K562 (cell line): ENCODE measurements around the gene MPI. TPM values are rescaled to one million over a fixed set of nuclear protein-coding genes. Genes with fewer than 3 reads are reported as not detected.

Source experiments
- CHD2 ChIP-seq: IDR thresholded peaks from 2 replicates; pipeline ENCODE4 v1.6.1; 2011; ENCODE audit warnings: low read depth, low read length
- ETV6 ChIP-seq, 3 experiments: fragments of 150-350 bp in 1 of 3; sonication (generic) in 1 of 3; formaldehyde crosslinking in 1 of 3; IDR thresholded peaks; 2 replicates each; pipeline versions ENCODE4 v1.6.1 to v1.8.0; 2014 to 2022; ENCODE audit warnings: borderline replicate concordance in 2 of 3, low read depth in 2 of 3, antibody characterized with exemption in 1 of 3, low read length in 1 of 3, mild to moderate bottlenecking in 1 of 3, missing genetic modification reagents in 1 of 3
- ZBTB7A ChIP-seq: IDR thresholded peaks from 2 replicates; pipeline ENCODE4 v1.6.1; 2011; ENCODE audit warnings: low read depth, mild to moderate bottlenecking, low read length, moderate library complexity, borderline replicate concordance; ENCODE audit not compliant: control insufficient read depth
- ZEB2 ChIP-seq: fragments of 450-650 bp; IDR thresholded peaks from 2 replicates; pipeline ENCODE4 v1.6.1; 2016
- ZFX ChIP-seq: sonication (generic); formaldehyde crosslinking; IDR thresholded peaks from 2 replicates; pipeline ENCODE4 v1.8.0; 2022; ENCODE audit warnings: mild to moderate bottlenecking, missing genetic modification reagents, moderate library complexity
- ZNF263 ChIP-seq: sonication (generic); formaldehyde crosslinking; IDR thresholded peaks from 2 replicates; pipeline ENCODE4 v1.8.0; 2022; ENCODE audit warnings: mild to moderate bottlenecking, missing genetic modification reagents, borderline replicate concordance
- ZNF282 ChIP-seq: sonication (generic); formaldehyde crosslinking; IDR thresholded peaks from 2 replicates; pipeline ENCODE4 v1.8.1; 2023; ENCODE audit warnings: missing genetic modification reagents
- polyA plus RNA-seq, 8 experiments: library from polyadenylated mRNA; depleted of rRNA in 4 of 8; stranded (reverse) in 5 of 8; unstranded in 3 of 8; fragments of >200 nt; fragmentation: Nextera tagmentation in 2 of 8; fragmentation: Illumina TruSeq in 1 of 8; extraction: Ambion mirVana in 2 of 8; extraction: Trizol in 1 of 8; gene quantifications; 2 replicates each; pipeline versions ENCODE4 v1.2.1 to v1.2.3, GENCODE V29; 2011 to 2014; ENCODE audit warnings: inconsistent platforms in 1 of 8, missing spikeins in 1 of 8
- total RNA-seq, 7 experiments: library from RNA; depleted of rRNA in 6 of 7; stranded (reverse); fragments of >200 nt in 6 of 7; fragmentation: Illumina TruSeq in 2 of 7; extraction: Trizol in 2 of 7; gene quantifications; 2 replicates each; pipeline versions ENCODE4 v1.2.1 to v1.2.3, GENCODE V29; 2011 to 2021; ENCODE audit warnings: low replicate concordance in 1 of 7
- TF ChIP-seq, protein P1 (sequence below): fragments of 250-450 bp; sonication (Bioruptor Pico); IDR thresholded peaks from 2 replicates; pipeline ENCODE4 v1.9.0; 2021; ENCODE audit warnings: mild to moderate bottlenecking, inconsistent platforms
- TF ChIP-seq, protein P2 (sequence below): sonication (generic); formaldehyde crosslinking; IDR thresholded peaks from 2 replicates; pipeline ENCODE4 v1.8.0; 2022; ENCODE audit warnings: mild to moderate bottlenecking, missing genetic modification reagents
- TF ChIP-seq, protein P3 (sequence below): sonication (generic); formaldehyde crosslinking; IDR thresholded peaks from 2 replicates; pipeline ENCODE4 v1.8.1; 2023; ENCODE audit warnings: mild to moderate bottlenecking, missing genetic modification reagents, moderate library complexity
- TF ChIP-seq, protein P4 (sequence below): fragments of 200-400 bp; formaldehyde crosslinking; IDR thresholded peaks from 2 replicates; pipeline ENCODE4 v1.6.1; 2017; ENCODE audit warnings: mild to moderate bottlenecking, low read depth, low read length, moderate library complexity

MPI gene
- total and polyA plus RNA-seq, 9 of the 15 experiments (the other 6 are each of a cell fraction or from before 2014, with no cell fraction given) = 30.7 to 105 (median 40.5) TPM

DNA sequence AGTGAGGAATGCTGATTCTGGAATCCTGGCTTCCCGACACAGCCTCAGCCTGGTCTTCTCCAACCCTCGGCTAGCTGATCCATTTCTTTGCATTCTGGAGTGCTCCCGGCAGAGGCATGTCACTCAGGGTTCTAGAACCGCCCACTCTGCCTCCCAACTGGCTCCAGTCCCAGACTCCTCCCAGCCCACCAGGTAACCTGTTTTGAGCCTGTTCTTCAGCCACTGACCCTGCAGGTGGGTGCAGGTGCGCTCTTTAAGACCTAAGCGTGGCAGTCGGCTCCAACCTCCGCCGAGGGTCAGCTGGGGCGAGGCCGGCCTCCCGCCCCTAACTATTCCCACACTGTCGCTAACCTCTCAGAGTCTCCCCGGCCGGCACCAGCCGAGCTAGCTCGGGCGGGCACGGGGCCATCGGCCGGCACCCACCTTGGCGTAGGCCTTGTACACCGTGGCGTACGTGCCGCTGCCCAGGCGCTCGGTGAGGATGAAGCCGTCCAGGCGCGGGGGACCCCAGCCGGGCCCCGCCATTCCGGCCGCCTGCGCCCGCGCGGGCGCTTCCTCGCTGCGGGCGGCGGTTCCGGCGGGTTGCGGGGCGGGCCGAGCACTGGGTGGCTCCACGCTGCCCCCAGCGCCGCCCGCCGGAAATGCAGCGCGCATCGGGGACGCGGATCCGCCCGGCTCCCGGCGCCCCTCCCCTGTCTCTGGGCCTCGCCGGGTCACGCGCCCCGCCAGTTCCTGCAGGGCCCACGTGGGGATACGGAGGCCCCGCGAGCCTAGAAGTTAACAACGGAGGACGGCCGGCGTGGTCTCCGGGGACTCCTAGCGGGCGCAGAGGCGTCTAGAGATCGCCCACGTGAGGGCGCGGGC is 47.0 kb upstream of the MPI start, which contains the start of gene ULK3 (continued):
- TF ChIP-seq, protein P1, sequence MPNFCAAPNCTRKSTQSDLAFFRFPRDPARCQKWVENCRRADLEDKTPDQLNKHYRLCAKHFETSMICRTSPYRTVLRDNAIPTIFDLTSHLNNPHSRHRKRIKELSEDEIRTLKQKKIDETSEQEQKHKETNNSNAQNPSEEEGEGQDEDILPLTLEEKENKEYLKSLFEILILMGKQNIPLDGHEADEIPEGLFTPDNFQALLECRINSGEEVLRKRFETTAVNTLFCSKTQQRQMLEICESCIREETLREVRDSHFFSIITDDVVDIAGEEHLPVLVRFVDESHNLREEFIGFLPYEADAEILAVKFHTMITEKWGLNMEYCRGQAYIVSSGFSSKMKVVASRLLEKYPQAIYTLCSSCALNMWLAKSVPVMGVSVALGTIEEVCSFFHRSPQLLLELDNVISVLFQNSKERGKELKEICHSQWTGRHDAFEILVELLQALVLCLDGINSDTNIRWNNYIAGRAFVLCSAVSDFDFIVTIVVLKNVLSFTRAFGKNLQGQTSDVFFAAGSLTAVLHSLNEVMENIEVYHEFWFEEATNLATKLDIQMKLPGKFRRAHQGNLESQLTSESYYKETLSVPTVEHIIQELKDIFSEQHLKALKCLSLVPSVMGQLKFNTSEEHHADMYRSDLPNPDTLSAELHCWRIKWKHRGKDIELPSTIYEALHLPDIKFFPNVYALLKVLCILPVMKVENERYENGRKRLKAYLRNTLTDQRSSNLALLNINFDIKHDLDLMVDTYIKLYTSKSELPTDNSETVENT (CRISPR knock-in tag) = peak; percentile 61
- TF ChIP-seq, protein P2, sequence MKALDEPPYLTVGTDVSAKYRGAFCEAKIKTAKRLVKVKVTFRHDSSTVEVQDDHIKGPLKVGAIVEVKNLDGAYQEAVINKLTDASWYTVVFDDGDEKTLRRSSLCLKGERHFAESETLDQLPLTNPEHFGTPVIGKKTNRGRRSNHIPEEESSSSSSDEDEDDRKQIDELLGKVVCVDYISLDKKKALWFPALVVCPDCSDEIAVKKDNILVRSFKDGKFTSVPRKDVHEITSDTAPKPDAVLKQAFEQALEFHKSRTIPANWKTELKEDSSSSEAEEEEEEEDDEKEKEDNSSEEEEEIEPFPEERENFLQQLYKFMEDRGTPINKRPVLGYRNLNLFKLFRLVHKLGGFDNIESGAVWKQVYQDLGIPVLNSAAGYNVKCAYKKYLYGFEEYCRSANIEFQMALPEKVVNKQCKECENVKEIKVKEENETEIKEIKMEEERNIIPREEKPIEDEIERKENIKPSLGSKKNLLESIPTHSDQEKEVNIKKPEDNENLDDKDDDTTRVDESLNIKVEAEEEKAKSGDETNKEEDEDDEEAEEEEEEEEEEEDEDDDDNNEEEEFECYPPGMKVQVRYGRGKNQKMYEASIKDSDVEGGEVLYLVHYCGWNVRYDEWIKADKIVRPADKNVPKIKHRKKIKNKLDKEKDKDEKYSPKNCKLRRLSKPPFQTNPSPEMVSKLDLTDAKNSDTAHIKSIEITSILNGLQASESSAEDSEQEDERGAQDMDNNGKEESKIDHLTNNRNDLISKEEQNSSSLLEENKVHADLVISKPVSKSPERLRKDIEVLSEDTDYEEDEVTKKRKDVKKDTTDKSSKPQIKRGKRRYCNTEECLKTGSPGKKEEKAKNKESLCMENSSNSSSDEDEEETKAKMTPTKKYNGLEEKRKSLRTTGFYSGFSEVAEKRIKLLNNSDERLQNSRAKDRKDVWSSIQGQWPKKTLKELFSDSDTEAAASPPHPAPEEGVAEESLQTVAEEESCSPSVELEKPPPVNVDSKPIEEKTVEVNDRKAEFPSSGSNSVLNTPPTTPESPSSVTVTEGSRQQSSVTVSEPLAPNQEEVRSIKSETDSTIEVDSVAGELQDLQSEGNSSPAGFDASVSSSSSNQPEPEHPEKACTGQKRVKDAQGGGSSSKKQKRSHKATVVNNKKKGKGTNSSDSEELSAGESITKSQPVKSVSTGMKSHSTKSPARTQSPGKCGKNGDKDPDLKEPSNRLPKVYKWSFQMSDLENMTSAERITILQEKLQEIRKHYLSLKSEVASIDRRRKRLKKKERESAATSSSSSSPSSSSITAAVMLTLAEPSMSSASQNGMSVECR (CRISPR knock-in tag) = peak; percentile 93
- TF ChIP-seq ZBTB7A (peak; percentile 65), ETV6 (IDR thresholded peaks at IDR 0.05; ENCODE audit: borderline replicate concordance in 1 of 2, low read depth in 2 of 2, low read length in 1 of 2) (no peak), ETV6 (CRISPR knock-in tag; IDR thresholded peaks at IDR 0.05; ENCODE audit: borderline replicate concordance) (no peak), CHD2 (peak; percentile 67), ZEB2 (peak; percentile 79), ZNF282 (CRISPR knock-in tag) (peak; percentile 49; the same call in 1 of the 2 replicates), ZNF263 (CRISPR knock-in tag) (peak; percentile 83), ZFX (CRISPR knock-in tag) (peak; percentile 95)
- TF ChIP-seq, protein P3, sequence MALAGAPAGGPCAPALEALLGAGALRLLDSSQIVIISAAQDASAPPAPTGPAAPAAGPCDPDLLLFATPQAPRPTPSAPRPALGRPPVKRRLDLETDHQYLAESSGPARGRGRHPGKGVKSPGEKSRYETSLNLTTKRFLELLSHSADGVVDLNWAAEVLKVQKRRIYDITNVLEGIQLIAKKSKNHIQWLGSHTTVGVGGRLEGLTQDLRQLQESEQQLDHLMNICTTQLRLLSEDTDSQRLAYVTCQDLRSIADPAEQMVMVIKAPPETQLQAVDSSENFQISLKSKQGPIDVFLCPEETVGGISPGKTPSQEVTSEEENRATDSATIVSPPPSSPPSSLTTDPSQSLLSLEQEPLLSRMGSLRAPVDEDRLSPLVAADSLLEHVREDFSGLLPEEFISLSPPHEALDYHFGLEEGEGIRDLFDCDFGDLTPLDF (CRISPR knock-in tag) = peak; percentile 53; the same call in 1 of the 2 replicates
- TF ChIP-seq, protein P4, sequence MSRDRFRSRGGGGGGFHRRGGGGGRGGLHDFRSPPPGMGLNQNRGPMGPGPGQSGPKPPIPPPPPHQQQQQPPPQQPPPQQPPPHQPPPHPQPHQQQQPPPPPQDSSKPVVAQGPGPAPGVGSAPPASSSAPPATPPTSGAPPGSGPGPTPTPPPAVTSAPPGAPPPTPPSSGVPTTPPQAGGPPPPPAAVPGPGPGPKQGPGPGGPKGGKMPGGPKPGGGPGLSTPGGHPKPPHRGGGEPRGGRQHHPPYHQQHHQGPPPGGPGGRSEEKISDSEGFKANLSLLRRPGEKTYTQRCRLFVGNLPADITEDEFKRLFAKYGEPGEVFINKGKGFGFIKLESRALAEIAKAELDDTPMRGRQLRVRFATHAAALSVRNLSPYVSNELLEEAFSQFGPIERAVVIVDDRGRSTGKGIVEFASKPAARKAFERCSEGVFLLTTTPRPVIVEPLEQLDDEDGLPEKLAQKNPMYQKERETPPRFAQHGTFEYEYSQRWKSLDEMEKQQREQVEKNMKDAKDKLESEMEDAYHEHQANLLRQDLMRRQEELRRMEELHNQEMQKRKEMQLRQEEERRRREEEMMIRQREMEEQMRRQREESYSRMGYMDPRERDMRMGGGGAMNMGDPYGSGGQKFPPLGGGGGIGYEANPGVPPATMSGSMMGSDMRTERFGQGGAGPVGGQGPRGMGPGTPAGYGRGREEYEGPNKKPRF = no peak
